Choroid plexus epithelial cell (primary cell): ENCODE measurements around the gene WASF2.
"Not testable (repeated sequence)": the region's sequence is repeated elsewhere in the genome, so short reads cannot be mapped to it uniquely, and the experiment has no call there.

Experiments used
- DNase-seq: peaks from one replicate; pipeline ENCODE4 v3.0.0-alpha.2; 2010; ENCODE audit warnings: low read depth
- H3K4me3 ChIP-seq: 2 replicates; pipeline ENCODE4 v1.5.1; 2011; ENCODE audit warnings: low read depth, mild to moderate bottlenecking, control low read depth, low read length, moderate library complexity
- TF ChIP-seq, protein P1 (sequence below): conservative IDR thresholded peaks from 2 replicates; pipeline ENCODE4 v1.5.1; 2011; ENCODE audit warnings: low read depth, mild to moderate bottlenecking, control low read depth, inconsistent platforms, low read length, moderate library complexity

The WASF2 gene

DNA sequence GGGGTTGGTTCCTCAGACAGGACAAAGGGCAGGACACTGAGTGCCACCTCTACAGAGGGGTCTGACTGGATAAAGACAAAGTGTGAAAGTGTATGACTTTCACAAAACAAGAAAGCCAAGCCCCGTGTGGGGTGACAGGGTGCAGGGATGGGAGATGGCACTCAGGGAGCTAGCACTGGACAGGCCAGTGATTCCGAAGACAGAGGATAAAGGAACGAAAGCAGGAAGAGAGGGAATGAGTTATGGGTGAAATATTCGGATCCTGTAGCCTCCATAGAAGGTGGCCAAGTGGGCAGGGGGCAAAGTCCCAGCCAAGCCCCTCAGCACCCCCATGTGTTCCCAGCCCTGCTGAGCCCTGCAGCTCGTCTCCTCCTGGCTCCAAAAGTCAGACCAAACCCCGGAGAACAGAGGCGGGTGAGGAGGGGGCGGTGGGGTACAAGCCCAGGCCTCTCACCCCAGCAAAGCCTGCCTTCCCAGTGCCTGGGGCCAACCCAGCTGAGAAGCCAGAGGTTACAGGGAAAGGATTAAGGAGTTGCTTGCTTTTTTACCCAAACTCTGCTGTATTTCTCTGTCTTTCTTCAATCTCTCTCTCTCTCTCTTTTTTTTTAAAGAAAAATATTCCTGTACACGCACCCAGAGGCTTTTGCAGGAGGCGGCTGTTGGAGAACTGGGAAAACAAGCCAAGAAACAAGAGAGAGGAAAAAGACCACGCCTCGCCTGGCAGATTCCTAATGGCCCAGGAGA lies 14.0 kb upstream of the WASF2 start:
- H3K4me3 ChIP-seq: no peak overlapping the region
- DNase-seq: peak; percentile 53
- TF ChIP-seq, protein P1, sequence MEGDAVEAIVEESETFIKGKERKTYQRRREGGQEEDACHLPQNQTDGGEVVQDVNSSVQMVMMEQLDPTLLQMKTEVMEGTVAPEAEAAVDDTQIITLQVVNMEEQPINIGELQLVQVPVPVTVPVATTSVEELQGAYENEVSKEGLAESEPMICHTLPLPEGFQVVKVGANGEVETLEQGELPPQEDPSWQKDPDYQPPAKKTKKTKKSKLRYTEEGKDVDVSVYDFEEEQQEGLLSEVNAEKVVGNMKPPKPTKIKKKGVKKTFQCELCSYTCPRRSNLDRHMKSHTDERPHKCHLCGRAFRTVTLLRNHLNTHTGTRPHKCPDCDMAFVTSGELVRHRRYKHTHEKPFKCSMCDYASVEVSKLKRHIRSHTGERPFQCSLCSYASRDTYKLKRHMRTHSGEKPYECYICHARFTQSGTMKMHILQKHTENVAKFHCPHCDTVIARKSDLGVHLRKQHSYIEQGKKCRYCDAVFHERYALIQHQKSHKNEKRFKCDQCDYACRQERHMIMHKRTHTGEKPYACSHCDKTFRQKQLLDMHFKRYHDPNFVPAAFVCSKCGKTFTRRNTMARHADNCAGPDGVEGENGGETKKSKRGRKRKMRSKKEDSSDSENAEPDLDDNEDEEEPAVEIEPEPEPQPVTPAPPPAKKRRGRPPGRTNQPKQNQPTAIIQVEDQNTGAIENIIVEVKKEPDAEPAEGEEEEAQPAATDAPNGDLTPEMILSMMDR: no peak

DNA sequence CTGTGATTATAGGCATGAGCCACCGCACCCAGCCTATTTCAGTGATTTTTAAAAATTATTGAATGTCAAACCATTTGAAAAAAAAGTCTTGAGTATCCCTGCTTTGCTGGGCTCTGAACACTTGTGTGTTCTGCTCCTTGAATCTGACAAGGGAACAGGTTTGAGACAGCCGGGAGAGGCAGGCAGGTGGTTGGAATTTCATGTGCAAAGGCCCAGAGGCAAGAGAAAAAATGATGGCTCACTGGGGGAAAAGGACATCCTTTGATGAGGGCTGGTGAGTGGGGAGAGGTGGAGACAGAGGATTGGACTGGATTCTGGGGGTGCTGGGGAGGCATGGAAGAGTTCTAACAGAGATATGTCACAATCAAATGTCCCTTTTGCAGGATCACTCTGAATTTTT lies 13.1 kb upstream of the WASF2 start:
- no peak overlapping the region for H3K4me3 ChIP-seq
- TF ChIP-seq, protein P1: no peak
- DNase-seq: no peak

GRCh38 chr1:27501159-27501558 lies 11.2 kb upstream of the WASF2 start:
- not testable (repeated sequence) for H3K4me3 ChIP-seq, DNase-seq

DNA sequence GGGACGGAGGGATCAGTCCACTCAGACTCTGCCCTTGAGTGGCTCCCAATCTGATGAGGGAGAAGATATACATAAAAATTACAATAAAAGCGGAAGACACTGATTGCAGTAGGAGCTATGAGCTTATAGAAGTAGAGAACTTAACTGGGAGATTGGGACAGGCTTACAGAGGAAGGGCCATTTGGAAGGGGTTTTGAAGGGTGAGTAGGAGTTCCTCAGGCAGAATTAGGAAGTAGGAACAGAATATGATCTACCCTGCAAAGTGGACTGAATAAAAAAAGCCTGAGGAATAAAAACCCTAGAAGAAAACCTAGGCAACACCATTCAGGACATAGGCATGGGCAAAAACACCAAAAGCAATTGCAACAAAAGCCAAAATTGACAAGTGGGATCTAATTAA lies 9.2 kb upstream of the WASF2 start:
- TF ChIP-seq, protein P1: no peak
- no peak overlapping the region for H3K4me3 ChIP-seq
- no peak for DNase-seq

GRCh38 chr1:27496604-27497155 lies 6.7 kb upstream of the WASF2 start:
- peak; percentile 52 for DNase-seq
- H3K4me3 ChIP-seq: peak overlapping the region; percentile 17
- TF ChIP-seq, protein P1: peak; percentile 49

- TF ChIP-seq, protein P1: no peak
- no peak overlapping the region for H3K4me3 ChIP-seq
- DNase-seq: no peak
Measured at GRCh38 chr1:27492796-27493195, 2.8 kb upstream of the WASF2 start.

DNA sequence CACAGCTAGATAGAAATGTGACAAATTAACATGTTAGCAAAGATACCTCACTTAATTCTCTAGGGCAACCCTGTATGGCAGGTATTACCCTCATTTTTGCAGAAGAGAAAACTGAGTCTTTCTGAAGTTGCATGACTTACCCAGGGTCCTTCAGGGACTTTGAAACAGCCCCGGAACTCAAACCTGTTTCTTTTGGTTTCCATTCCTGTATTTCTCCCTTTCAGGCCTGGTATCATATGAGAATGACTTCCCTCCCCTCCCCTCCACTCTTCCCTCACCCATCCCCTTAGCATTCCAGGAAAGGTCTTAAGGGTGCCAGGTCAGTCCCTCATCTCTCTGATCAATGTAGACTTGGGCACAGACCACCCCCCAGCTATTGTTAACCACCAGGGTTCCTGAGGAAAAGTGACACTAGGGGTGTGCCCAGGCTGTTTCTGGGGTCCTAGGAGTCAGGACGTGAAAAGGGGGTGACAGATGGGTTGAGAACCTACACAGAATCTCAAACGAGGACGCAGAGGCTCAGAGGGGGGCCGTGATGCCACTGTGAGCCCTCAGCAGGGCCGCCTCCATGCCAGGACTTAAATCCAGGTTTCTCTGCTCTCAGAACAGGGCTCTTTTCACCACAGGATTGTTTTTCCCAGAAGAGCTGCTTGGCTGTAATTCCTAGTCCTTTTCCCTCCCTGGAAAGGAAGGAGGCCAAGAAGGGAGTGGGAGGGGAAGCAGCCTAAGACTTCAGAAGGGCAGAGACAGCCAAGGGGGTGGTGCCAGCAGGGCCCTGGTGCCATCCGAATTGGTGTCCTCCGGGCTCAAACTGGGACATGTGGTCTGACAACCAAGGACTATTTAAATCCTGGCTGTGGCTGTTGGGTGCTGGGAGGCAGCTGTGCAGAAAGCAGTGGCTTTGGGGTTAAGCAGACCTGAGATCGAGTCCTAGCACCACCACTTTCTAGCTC lies 2.1 kb upstream of the WASF2 start:
- TF ChIP-seq, protein P1: no peak
- H3K4me3 ChIP-seq: no peak overlapping the region
- no peak for DNase-seq
